ENCODE data around the gene LSM8.
"Not testable (repeated sequence)": the region's sequence is repeated elsewhere in the genome, so short reads cannot be mapped to it uniquely, and the experiment has no call there.

Gene LSM8

GRCh38 chr7:118214051-118214832 is 30.3 kb downstream of the LSM8 start:
- DNase-seq (ENCODE audit: low spot score), result no peak

GRCh38 chr7:118214833-118215182 is 30.8 kb downstream of the LSM8 start:
- no peak for DNase-seq (ENCODE audit: low spot score)

GRCh38 chr7:118217210-118217619 is 33.3 kb downstream of the LSM8 start:
- DNase-seq (ENCODE audit: low spot score), result no peak

- no peak for DNase-seq (ENCODE audit: low spot score)
Observed at GRCh38 chr7:118218413-118219156, 34.6 kb downstream of the LSM8 start.

- no peak for DNase-seq (ENCODE audit: low spot score)
Observed at GRCh38 chr7:118219157-118219512, 35.2 kb downstream of the LSM8 start.

GRCh38 chr7:118220583-118220982 is 36.6 kb downstream of the LSM8 start:
- DNase-seq (ENCODE audit: low spot score), result no peak

- no peak for DNase-seq (ENCODE audit: low spot score)
Observed at GRCh38 chr7:118222591-118222990, 38.6 kb downstream of the LSM8 start.

- no peak for DNase-seq (ENCODE audit: low spot score)
Observed at GRCh38 chr7:118224521-118224920, 40.6 kb downstream of the LSM8 start, which contains the start of gene ANKRD7. Gene ANKRD7 (plus strand): TSS chr7:118224704. CDS start chr7:118224831, 127 bp downstream.

GRCh38 chr7:118232837-118233236 is 48.9 kb downstream of the LSM8 start:
- DNase-seq (ENCODE audit: low spot score), result no peak

GRCh38 chr7:118233799-118234198 is 49.8 kb downstream of the LSM8 start:
- DNase-seq (ENCODE audit: low spot score), result no peak

GRCh38 chr7:118239014-118239413 is 55.0 kb downstream of the LSM8 start:
- DNase-seq (ENCODE audit: low spot score), result no peak

GRCh38 chr7:118240320-118240719 is 56.4 kb downstream of the LSM8 start:
- DNase-seq (ENCODE audit: low spot score), result not testable (repeated sequence)

All from LoVo (cell line).